Measurements from ENCODE around the gene ASMTL.
"Not testable (repeated sequence)": the region's sequence is repeated elsewhere in the genome, so short reads cannot be mapped to it uniquely, and the experiment has no call there.

ASMTL gene

GRCh38 chrX:1482530-1482928 lies 29.8 kb upstream of the ASMTL start:
- not testable (repeated sequence) for DNase-seq (ENCODE audit: low read depth)

DNA sequence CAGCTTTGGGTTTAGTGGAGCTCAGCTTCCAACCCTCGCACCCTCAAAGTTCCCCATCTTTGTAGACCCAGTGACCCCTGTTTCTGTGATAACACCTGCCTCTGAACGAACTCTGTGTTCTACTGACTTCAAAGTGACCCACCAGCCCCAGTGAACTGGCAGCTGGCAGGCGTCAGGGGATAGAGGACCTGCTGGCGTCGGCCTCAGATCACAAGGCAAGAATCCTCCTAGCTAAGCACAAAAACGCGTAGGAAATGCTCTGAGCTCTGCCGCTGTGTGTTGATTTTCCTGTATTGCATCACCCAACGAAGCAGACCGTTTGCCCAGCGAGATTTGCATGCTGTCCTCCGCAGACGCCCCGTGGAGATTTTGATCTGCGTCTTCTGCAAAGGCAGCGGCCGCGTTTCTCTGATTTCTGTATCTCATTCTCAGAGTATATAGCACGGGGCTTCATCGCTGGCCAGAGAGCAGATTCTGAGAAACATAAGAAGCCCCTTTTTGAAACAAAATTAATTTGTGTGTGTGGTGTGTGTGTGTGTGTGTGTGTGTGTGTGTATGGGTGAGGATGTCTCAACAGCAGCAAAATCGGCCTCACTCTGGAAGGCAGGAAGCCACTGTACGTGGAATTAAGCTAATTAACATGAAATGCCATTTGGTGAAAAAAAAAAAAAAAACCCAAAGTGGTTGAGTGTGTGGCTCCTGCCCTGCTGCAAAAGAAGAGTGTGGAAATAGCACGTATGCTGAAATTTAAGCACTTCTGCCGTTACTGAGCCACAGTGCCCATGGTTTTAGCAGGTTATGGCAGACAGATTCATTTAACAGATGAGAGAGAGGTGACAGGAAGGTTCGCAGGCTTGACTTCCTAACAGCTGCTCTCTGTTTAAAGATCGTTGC lies 29.2 kb upstream of the ASMTL start:
- DNase-seq (ENCODE audit: low read depth), result peak; percentile 68

DNA sequence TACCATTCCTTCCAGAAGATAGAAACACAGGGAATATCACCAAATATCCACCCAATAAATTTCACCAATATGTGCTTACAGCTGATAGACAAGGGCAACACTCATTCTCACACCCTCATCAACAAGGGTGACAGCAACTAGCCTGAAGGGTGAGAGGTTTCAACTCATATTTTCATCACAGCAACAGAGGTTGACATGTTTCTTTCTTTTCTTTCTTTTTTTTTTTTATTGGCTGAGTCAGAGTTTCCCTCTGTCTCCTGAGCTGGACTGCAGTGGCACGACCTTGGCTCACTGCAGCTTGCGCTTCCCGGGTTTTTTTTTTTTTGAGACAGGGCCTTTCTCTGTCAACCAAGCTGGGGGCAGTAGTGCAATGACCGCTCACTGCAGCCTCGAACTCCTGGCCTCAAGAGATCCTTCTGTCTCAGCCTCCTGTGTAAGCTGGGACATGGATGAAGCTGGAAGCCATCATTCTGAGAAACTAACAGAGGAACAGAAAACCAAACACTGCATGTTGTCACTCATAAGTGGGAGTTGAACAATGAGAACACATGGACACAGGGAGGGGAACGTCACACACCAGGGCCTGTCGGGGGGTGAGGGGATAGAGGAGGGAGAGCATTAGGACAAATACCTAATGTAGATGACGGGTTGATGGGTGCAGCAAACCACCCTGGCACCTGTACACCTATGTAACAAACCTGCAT lies 27.5 kb upstream of the ASMTL start:
- no peak for DNase-seq (ENCODE audit: low read depth)

DNA sequence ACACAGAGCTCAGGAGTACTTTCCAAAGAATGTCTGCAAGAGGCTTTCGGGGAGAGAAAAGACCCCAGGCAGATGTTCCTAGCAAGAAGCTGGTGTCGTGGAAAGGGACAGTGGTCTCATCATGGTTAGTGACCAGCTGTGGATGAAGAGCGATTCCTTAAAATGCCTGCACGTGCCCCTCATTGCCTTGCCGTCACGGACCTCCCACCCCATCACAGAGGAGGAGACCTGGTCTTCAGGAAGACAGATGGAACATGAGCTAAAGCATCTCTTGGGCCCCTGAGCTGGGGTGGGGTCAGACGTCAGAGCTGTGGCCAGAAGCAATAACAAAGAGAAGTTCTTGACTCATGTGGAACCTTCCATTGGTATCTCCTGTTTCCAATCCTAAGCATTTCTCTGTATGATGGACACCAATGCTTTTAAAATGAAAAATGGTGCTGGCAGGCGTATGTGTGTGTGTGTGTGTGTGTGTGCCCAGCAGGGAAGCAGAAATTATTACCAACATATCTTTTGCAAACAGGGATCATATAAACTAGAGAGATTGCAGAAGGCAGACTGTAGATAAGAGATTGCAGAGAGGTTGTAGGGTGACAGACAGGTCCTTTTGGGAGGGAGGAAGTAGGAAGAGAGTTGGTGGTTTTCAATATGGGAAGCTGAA lies 25.2 kb upstream of the ASMTL start:
- DNase-seq (ENCODE audit: low read depth), result no peak

DNA sequence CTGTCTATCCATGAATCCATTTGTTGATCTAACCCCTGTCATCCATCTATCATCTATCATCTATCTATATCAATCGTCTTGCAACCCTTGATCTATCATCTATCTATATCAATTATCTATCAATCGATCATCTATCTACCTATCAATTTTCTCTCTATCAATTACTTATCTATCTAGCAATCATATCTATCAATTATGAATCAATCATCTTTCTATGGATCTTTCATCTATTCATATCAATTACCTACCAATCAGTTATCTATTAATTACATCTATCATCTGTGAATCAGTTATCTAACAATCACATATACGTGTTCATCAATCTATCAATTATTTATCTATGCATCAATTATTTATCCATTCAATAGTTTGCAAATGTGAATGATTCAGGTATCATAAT lies 24.5 kb upstream of the ASMTL start:
- DNase-seq (ENCODE audit: low read depth), result no peak

GRCh38 chrX:1476682-1477081 lies 24.0 kb upstream of the ASMTL start:
- no peak for DNase-seq (ENCODE audit: low read depth)

DNA sequence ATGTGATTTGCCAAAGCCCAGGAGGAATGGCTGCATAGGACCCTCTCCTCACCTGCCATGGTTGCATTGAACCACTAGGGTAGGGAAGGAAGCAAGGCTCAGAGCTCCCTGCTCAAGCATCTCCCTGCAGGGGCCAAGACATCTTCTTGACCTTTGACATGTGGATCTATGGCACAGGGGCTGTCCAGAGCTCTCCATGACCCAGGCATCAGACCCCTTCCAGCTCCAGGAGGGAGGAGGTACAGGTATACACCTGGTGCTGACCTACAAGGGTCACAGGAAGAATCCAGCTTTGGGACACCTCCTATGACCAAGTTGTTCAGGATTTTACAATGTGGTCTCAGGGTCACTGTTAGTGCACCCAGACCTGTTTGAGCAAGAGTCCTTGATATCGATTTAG lies 23.2 kb upstream of the ASMTL start:
- no peak for DNase-seq (ENCODE audit: low read depth)

DNA sequence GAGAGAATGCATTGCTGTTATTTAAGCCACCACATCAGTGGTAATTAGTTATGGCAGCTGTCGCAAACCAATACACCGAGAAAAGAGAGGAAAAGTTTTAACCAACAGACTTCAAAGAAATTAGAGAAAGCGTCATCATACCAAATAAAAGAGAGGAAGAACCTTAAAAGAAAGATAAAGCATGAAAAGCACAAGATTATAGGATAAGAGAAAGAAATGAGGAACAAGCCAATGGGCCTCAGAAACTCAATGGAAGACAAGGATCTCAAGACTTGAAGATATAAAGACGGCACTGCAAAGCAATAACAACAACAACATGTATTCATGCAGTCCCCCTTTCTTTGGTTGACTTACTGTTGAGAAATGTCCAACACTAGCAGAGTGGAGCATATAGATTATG lies 22.8 kb upstream of the ASMTL start:
- no peak for DNase-seq (ENCODE audit: low read depth)

GRCh38 chrX:1474593-1474992 lies 21.9 kb upstream of the ASMTL start:
- DNase-seq (ENCODE audit: low read depth), result not testable (repeated sequence)

GRCh38 chrX:1472975-1473374 lies 20.3 kb upstream of the ASMTL start:
- no peak for DNase-seq (ENCODE audit: low read depth)

DNA sequence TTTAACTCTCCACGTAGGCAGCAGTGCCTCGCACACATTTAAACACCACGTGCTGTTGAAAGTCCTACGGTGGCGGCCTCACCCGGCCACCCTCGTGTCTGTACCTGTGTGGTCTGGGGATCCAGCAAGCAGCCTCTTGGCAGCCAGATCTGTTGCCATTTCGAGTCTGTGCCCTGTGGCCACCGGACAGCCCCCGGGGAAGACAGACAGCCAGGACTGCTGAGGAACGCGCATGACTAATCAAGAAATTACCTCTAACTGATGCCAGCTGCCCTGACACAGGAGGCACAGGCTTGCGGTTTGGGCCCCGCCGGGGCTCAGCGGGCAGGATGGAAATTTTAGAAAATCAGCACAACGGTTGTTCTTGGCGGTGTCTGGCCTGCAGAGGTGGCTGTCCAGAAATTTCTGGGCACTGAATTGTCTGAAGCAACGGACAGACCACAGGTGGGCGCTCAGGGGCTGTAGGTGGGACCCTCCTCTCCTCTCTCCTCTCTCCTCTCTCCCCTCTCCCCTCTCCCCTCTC lies 15.6 kb upstream of the ASMTL start:
- peak; percentile 68 for DNase-seq (ENCODE audit: low read depth)

DNA sequence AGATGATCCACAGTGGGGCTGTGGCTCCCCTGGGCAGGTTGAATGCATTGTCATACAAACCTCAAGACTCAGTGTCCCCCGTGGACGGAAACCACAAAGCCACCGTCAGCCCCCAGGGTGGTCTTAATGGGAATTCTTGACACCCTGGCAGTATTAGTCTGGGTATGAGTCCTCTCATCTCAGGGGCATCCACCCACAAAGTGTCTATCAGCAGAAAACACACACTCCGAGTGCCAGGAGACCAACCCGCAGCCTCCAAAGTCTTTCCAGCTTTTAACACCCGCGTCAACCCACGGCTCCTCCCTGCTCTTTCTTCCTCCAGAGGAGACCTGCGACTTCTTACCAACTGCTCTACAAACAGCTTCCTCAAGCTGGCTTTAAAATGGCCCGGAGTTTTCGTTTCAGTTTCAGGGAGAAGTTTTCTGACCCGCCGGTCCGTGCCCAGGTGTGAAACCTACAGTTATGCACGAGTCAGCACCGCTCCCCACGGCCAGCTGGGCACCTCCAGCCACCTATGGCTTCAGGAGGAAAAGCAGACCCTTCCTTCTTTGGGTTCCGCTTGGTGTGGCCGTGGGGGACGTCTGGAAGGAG lies 14.4 kb upstream of the ASMTL start:
- no peak for DNase-seq (ENCODE audit: low read depth)

DNA sequence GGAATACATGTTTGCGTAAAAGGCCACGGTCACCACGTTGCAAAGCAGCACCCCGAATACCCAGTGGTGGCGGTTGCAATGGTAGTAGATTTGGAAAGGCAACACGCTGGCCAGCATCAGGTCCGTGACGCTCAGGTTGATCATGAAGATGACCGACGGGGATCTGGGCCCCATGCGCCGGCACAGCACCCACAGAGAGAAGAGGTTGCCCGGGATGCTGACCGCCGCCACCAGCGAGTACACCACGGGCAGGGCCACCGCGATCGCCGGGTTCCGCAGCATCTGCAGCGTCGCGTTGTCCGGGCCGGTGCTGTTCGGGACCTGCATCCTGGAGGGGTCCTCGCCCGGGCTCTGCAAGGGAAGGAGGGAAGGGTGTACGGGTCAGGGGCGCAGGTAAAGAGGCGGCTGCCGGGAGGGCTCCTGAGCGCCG lies 13.5 kb upstream of the ASMTL start:
- DNase-seq (ENCODE audit: low read depth), result no peak

GRCh38 chrX:1465286-1466231 lies 12.8 kb upstream of the ASMTL start:
- no peak for DNase-seq (ENCODE audit: low read depth)

GRCh38 chrX:1464971-1465285 lies 12.2 kb upstream of the ASMTL start:
- no peak for DNase-seq (ENCODE audit: low read depth)

GRCh38 chrX:1464041-1464970 lies 11.6 kb upstream of the ASMTL start:
- no peak for DNase-seq (ENCODE audit: low read depth)

- DNase-seq (ENCODE audit: low read depth), result no peak
These were observed 10.9 kb upstream of the ASMTL start for GRCh38 chrX:1463581-1463980.

DNA sequence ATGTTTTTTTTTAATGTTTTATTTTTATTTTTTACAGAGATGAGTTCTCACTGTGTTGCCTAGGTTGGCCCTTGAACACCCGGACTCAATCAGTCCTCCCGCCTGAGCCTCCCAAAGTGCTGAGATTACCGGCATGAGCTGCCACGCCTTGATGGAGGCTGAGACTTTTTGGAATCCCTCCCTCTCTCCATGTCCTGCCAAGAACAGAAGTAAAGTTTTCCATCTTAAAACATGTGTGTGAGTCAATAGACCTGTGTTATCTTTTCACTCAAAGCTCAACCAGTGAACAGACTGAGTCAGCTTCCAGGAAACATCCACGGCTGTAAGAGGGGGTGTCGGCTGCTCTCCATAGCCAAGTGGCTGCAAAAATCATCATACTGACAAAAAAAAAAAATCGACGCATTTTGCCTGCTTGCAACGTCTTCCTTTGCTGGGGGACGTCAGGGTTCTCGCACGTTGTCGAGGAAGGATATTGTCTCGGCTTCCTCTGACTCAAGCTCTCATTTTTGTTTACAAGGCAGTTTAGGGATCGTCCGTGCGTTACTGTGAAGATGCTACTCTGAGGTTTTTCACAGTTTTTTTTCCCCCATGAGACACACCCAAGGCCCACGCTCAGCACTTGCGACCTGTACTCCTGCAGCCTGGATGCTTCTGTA lies 10.0 kb upstream of the ASMTL start:
- DNase-seq (ENCODE audit: low read depth), result peak; percentile 68

- no peak for DNase-seq (ENCODE audit: low read depth)
These were observed 9.4 kb upstream of the ASMTL start for GRCh38 chrX:1462110-1462509.

DNA sequence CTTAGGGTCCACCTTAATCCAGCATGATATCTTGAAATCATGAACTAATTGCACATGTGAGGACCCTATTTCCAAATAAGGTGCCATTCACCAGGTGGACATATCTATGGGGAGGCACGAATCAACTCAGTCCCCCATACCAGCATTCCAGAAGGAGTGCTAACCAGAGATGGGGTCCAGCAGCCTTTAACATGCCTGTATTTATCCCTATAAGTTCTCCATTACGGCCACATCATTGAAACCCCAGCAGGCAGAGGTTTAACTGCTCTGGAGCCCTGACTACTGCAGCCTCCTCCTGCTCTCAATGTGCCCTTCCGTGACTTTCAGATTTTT lies 3.2 kb upstream of the ASMTL start:
- no peak for DNase-seq (ENCODE audit: low read depth)

Measured in activated T-cell treated with anti-CD3 and anti-CD28 coated beads for 24 hours (primary cell).